Activated CD4-positive, alpha-beta T cell treated with anti-CD3 and anti-CD28 coated beads for 1 hour (primary cell): ENCODE results near the gene ITGB1BP1.

ENCODE experiments used
- DNase-seq: peaks from one replicate; pipeline ENCODE4 v3.0.0-alpha.2; 2020

Gene ITGB1BP1

GRCh38 chr2:9424447-9425164 is 1.3 kb upstream of the ITGB1BP1 start:
- DNase-seq: no peak

- DNase-seq: no peak
Measured at GRCh38 chr2:9423922-9424272, 569 bp upstream of the ITGB1BP1 start.

- DNase-seq: peak; percentile 19
Measured at GRCh38 chr2:9422321-9423099, 818 bp downstream of the ITGB1BP1 start.

- DNase-seq: no peak
Measured at GRCh38 chr2:9420495-9420894, 2.8 kb downstream of the ITGB1BP1 start.

- DNase-seq: no peak
Measured at GRCh38 chr2:9419541-9419940, 3.8 kb downstream of the ITGB1BP1 start.

GRCh38 chr2:9418746-9419145 is 4.6 kb downstream of the ITGB1BP1 start:
- no peak for DNase-seq

GRCh38 chr2:9417725-9418124 is 5.6 kb downstream of the ITGB1BP1 start:
- no peak for DNase-seq

GRCh38 chr2:9416962-9417316 is 6.4 kb downstream of the ITGB1BP1 start:
- no peak for DNase-seq

GRCh38 chr2:9416267-9416961 is 6.9 kb downstream of the ITGB1BP1 start:
- no peak for DNase-seq

GRCh38 chr2:9415516-9416169 is 7.7 kb downstream of the ITGB1BP1 start:
- no peak for DNase-seq

GRCh38 chr2:9412781-9413180 is 10.5 kb downstream of the ITGB1BP1 start:
- DNase-seq: no peak

- DNase-seq: no peak
Measured at GRCh38 chr2:9410108-9410507, 13.2 kb downstream of the ITGB1BP1 start.

- DNase-seq: no peak
Measured at GRCh38 chr2:9408641-9409151, 14.6 kb downstream of the ITGB1BP1 start.

- DNase-seq: no peak
Measured at GRCh38 chr2:9407363-9407811, 15.9 kb downstream of the ITGB1BP1 start.

GRCh38 chr2:9406529-9407362 is 16.6 kb downstream of the ITGB1BP1 start:
- DNase-seq: no peak

- DNase-seq: no peak
Measured at GRCh38 chr2:9405636-9406035, 17.7 kb downstream of the ITGB1BP1 start.

GRCh38 chr2:9404451-9404850 is 18.9 kb downstream of the ITGB1BP1 start:
- DNase-seq: no peak

GRCh38 chr2:9403924-9404323 is 19.4 kb downstream of the ITGB1BP1 start:
- no peak for DNase-seq

GRCh38 chr2:9401646-9402371 is 21.5 kb downstream of the ITGB1BP1 start:
- DNase-seq: no peak

- no peak for DNase-seq
Measured at GRCh38 chr2:9401059-9401547, 22.2 kb downstream of the ITGB1BP1 start.
